Transverse colon (tissue), 4 donors: ENCODE results near the gene CAPN5. TPM values are rescaled to one million over a fixed set of nuclear protein-coding genes. Genes with fewer than 3 reads are reported as not detected.
A peak's percentile ranks its signal among the peaks of the same experiment; 100 is the strongest.

Source experiments
- DNase-seq: peaks from one replicate; pipeline ENCODE4 v3.0.0-alpha.2; 2019
- H3K27ac ChIP-seq, 4 donors: fragments of 200-600 bp; sonication (generic); 2 replicates each; pipeline ENCODE4 v1.5.1; 2016 to 2018; ENCODE audit warnings: inconsistent platforms in 4 of 4
- H3K27me3 ChIP-seq: fragments of 200-600 bp; sonication (generic); 2 replicates; pipeline ENCODE4 v1.5.1; 2017; ENCODE audit warnings: inconsistent platforms
- H3K36me3 ChIP-seq, 4 donors: fragments of 200-600 bp; sonication (generic); 2 replicates each; pipeline ENCODE4 v1.5.1; 2017 to 2019; ENCODE audit warnings: inconsistent platforms in 4 of 4
- H3K4me1 ChIP-seq, 4 donors: fragments of 200-600 bp; sonication (generic); 2 replicates each; pipeline ENCODE4 v1.5.1; 2017 to 2020; ENCODE audit warnings: inconsistent platforms in 4 of 4
- H3K4me3 ChIP-seq, 4 donors: fragments of 200-600 bp; sonication (generic); 1 replicate in 1 of 4; 2 replicates in 3 of 4; pipeline versions ENCODE4 v1.5.1 to v1.6.1; 2017 to 2019; ENCODE audit warnings: inconsistent platforms in 4 of 4
- H3K9me3 ChIP-seq, 2 donors: fragments of 200-600 bp; sonication (generic); 2 replicates each; pipeline ENCODE4 v1.5.1; 2017 to 2019; ENCODE audit warnings: inconsistent platforms in 2 of 2
- EP300 ChIP-seq: sonication (generic); formaldehyde crosslinking; IDR thresholded peaks from one replicate; pipeline ENCODE4 v1.6.1; 2017; ENCODE audit warnings: antibody characterized with exemption, low read depth
- POLR2A ChIP-seq: fragments of 450-650 bp; IDR thresholded peaks from one replicate; pipeline ENCODE4 v1.6.1; 2016; ENCODE audit warnings: antibody characterized with exemption, mild to moderate bottlenecking, moderate library complexity
- POLR2AphosphoS5 ChIP-seq, 3 donors: sonication (generic); formaldehyde crosslinking; IDR thresholded peaks; one replicate each; pipeline ENCODE4 v1.6.1; 2016; ENCODE audit warnings: antibody characterized with exemption in 3 of 3
- WGBS, 2 donors: methylation state at CpG; one replicate each; pipeline ENCODE4 v1.1.5; 2018; ENCODE audit warnings: low coverage in 1 of 2; 5-methylcytosine and 5-hydroxymethylcytosine counted together
- in situ Hi-C, 4 donors: fragments of 200-750 bp; cut with MboI; loops; one replicate each; pipeline versions ENCODE4 v1.15.0 to v1.15.1; 2017; ENCODE audit warnings: low sequenced_read_pairs in 3 of 4, low pct_ligation_motif_present in 1 of 4, low pct_unique_long_range_greater_than_20kb in 1 of 4
- intact Hi-C: fragments of 100-400 bp; cut with DNase I; formaldehyde crosslinking; loops from one replicate; pipeline ENCODE4 v1.15.1; 2023; ENCODE audit warnings: low total_unique reads
- total RNA-seq, 4 donors: library from RNA; depleted of rRNA; stranded (reverse); fragments of >200 nt; gene quantifications; one replicate each; pipeline ENCODE4 v1.1.0, GENCODE V29; 2016
- TF ChIP-seq, protein P1 (sequence below), 5 experiments: fragments of 200-600 bp in 3 of 5; fragments of 450-650 bp in 2 of 5; sonication (generic) in 3 of 5; IDR thresholded peaks; 1 replicate in 2 of 5; 2 replicates in 3 of 5; pipeline ENCODE4 v1.5.1; 2016 to 2017; ENCODE audit warnings: antibody characterized with exemption in 5 of 5, inconsistent platforms in 3 of 5, mild to moderate bottlenecking in 2 of 5, moderate library complexity in 1 of 5

Gene CAPN5
- total RNA-seq, 4 donors from 2014 or later: 210 to 290 (median 214) TPM

DNA sequence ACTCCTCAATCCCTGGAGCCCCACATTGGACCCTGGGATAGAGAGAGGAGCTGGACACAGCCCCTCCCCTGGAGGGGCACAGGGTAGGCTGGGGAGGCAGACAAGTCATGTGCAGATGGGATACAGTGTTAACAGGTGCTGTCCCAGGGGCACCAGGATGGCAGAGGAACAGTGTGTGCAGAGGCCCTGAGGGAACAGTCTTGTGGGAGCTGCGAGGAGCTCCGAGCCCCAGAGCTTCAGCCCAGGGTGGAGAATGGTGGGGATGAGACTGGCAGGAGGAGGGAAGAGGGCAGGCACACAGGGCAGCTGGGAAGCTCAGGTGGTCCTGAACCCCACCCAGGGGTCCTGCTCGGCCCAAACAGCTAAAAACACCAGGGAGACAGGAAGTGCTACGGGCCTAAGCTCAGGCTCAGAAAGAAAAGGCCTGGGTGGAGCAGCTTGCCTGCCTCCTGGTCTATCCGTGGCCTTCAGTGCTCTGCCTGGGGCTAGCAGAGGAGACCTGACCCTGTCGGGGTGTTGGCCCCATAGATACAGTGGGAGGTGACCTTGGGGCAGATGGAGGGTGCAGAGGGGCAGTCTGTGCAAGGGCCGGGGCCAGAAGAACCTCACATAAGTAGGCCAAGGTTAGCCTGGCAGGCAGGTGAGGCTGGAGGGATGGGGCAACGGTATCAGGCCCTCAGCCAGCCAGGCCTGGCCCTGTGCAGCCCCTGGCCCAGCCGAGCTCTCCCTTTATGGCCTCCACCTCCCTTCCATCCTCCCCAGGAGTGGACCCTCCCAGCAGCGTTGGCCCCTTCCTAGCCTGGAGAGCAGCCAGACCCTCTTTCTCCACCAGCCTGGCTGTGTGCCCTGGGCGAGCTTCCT is 15.4 kb downstream of the CAPN5 start:
- Histone ChIP-seq H3K9me3 (no peaks in the 10 kb centered on the region), H3K27me3 (no peaks in the 10 kb centered on the region), H3K27ac (peak overlapping the region; percentile 81 to 94 (median 88)), H3K4me1 (peaks cover 30 to 70% (median 52%) of the 10 kb centered on the region in 4 donors), H3K36me3 (no peaks in the 10 kb centered on the region), H3K4me3 (no peak overlapping the region)
- intact Hi-C loops (no loop called here), in situ Hi-C loops (loop anchor here in 1 of 4 donors (5.0 kb wide), 1 partner anchor 35 kb away; no protein-coding TSS in a partner anchor)
- peak; percentile 20 for DNase-seq
- 38 to 60% methylated on average over 3 to 11 of the region's 11 CpGs for WGBS, 2 donors
- TF ChIP-seq, protein P1, sequence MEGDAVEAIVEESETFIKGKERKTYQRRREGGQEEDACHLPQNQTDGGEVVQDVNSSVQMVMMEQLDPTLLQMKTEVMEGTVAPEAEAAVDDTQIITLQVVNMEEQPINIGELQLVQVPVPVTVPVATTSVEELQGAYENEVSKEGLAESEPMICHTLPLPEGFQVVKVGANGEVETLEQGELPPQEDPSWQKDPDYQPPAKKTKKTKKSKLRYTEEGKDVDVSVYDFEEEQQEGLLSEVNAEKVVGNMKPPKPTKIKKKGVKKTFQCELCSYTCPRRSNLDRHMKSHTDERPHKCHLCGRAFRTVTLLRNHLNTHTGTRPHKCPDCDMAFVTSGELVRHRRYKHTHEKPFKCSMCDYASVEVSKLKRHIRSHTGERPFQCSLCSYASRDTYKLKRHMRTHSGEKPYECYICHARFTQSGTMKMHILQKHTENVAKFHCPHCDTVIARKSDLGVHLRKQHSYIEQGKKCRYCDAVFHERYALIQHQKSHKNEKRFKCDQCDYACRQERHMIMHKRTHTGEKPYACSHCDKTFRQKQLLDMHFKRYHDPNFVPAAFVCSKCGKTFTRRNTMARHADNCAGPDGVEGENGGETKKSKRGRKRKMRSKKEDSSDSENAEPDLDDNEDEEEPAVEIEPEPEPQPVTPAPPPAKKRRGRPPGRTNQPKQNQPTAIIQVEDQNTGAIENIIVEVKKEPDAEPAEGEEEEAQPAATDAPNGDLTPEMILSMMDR (IDR thresholded peaks at IDR 0.05): no peak
- TF ChIP-seq EP300 (no peak), POLR2AphosphoS5 (IDR thresholded peaks at IDR 0.05) (no peak), POLR2A (no peak)

DNA sequence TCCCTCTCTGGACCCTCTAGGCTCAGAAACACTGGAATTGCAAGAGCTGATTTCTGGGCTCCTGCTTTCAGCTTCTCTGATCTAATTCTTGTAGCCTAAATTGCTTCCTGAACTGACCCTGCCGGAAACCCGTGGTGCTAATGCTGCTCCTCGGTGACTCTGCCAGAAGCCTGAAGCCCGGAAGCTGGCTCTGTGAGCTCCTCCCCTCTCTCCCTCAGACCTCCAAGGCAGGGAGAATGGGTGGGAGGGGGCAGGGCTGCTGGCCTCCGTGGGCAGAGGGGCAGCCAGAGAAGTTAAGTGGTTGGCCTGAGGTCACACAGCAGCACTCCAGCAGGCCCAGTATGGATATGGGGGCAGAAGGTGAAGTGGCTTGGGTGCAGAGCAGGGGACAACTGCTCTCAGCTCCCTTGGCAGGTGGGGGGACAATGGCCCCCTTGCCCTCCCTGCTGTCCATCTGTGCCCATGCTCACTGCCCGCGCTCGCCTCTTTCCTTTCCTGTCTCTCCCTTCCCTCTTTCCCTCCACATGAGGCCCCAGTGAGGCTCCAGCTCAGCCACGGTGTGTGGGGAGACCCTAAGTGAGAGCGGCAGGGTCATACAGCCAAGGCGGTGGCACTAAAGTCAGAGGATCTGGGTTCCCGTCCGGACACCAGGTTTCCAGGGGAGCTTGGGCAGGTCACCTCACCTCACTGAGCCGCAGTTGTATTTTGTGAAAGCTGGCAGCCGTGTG is 16.2 kb downstream of the CAPN5 start:
- TF ChIP-seq EP300: no peak
- no peak for TF ChIP-seq POLR2AphosphoS5 (IDR thresholded peaks at IDR 0.05)
- TF ChIP-seq POLR2A: no peak
- TF ChIP-seq, protein P1 (IDR thresholded peaks at IDR 0.05): no peak
- H3K27ac ChIP-seq: peak overlapping the region; percentile 81 to 94 (median 88)
- no peaks in the 10 kb centered on the region for H3K36me3 ChIP-seq
- peak; percentile 69 for DNase-seq
- no peak overlapping the region for H3K4me3 ChIP-seq
- H3K27me3 ChIP-seq: no peaks in the 10 kb centered on the region
- 67% methylated on average over 15 of the region's 15 CpGs; no CpG with 5 or more reads in 1 of the 2 donors for WGBS, 2 donors
- in situ Hi-C loops (loop anchor here in 1 of 4 donors (5.0 kb wide), 1 partner anchor 36 kb away; no protein-coding TSS in a partner anchor), intact Hi-C loops (no loop called here)
- H3K9me3 ChIP-seq: no peaks in the 10 kb centered on the region
- H3K4me1 ChIP-seq: peaks cover 38 to 78% (median 60%) of the 10 kb centered on the region in 4 donors

DNA sequence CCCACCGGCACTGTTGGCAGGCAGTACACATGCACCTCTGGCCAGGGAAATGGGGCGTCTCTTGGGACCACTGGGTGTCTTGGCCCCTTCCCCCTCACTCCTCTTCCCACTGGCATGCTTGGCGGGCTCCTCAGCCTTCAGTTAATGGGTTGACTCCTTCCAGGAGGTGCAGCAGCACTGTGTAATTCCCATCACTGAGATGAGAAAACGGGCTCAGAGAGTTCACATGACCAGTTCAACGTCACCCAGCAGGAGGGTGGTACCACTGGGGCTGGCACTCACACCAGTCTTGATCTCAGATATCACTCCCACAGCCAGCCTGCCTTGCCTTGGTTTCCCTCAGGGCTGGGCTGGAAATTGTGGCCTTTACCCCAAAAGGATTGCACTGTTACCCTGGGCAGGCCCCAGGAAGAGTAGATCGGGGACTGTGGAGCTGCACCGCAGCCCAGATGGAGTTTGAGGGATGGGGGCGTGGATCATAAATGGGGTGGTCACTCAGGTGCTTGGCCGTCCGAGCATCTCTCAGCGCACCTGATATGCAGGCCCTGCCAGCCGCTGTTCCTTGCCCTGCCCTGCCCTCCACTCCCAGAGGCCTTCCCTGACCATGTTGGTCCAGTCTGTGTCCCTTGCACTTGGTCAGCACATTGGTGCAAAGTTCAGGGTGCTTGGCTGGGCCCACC is 16.9 kb downstream of the CAPN5 start:
- DNase-seq: peak; percentile 7
- intact Hi-C loops (no loop called here), in situ Hi-C loops (loop anchor here in 1 of 4 donors (5.0 kb wide), 1 partner anchor 36 kb away; no protein-coding TSS in a partner anchor)
- Histone ChIP-seq H3K36me3 (no peaks in the 10 kb centered on the region), H3K4me3 (no peak overlapping the region), H3K4me1 (peaks cover 43 to 84% (median 67%) of the 10 kb centered on the region in 4 donors), H3K9me3 (no peaks in the 10 kb centered on the region), H3K27me3 (no peaks in the 10 kb centered on the region), H3K27ac (peak overlapping the region; percentile 83 to 94 (median 94))
- TF ChIP-seq EP300: no peak
- TF ChIP-seq, protein P1 (IDR thresholded peaks at IDR 0.05): no peak
- TF ChIP-seq POLR2A: no peak
- TF ChIP-seq POLR2AphosphoS5 (IDR thresholded peaks at IDR 0.05): no peak
- WGBS, 2 donors: 67 to 92% methylated on average over 3 to 12 of the region's 12 CpGs
